Mesendoderm (in vitro differentiated cells): Measurements from ENCODE around the gene TRAF7.

Experiments
- DNase-seq: peaks from one replicate; pipeline ENCODE4 v3.0.0; 2013
- H2AK5ac ChIP-seq: 2 replicates; pipeline ENCODE4 v1.6.1; 2013; ENCODE audit warnings: low read length, inconsistent platforms
- H2BK120ac ChIP-seq: 2 replicates; pipeline ENCODE4 v1.6.1; 2013; ENCODE audit warnings: low read depth, mild to moderate bottlenecking, low read length, moderate library complexity, mixed read lengths
- H2BK15ac ChIP-seq: replicated peaks from 2 replicates; pipeline ENCODE4 v1.6.1; 2013; ENCODE audit warnings: low read depth, mild to moderate bottlenecking, moderate library complexity
- H2BK5ac ChIP-seq: 2 replicates; pipeline ENCODE4 v1.6.1; 2013; ENCODE audit warnings: low read length, inconsistent platforms
- H3K18ac ChIP-seq: 2 replicates; pipeline ENCODE4 v1.6.1; 2013; ENCODE audit warnings: mild to moderate bottlenecking, low read length, mixed read lengths
- H3K23ac ChIP-seq: one replicate; pipeline ENCODE4 v1.6.1; 2013; ENCODE audit warnings: low read length
- H3K27ac ChIP-seq: 2 replicates; pipeline ENCODE4 v1.5.1; 2013; ENCODE audit warnings: low read depth, mild to moderate bottlenecking, inconsistent platforms, low read length, moderate library complexity
- H3K27me3 ChIP-seq: 2 replicates; pipeline ENCODE4 v1.6.1; 2013; ENCODE audit warnings: low read length, control low read depth, mild to moderate bottlenecking, inconsistent platforms; ENCODE audit not compliant: insufficient read depth, poor library complexity
- H3K36me3 ChIP-seq: 2 replicates; pipeline ENCODE4 v1.6.1; 2013; ENCODE audit warnings: low read length, inconsistent platforms; ENCODE audit not compliant: control insufficient read depth, insufficient read depth
- H3K4ac ChIP-seq: one replicate; pipeline ENCODE4 v1.6.1; 2013; ENCODE audit warnings: low read depth, mild to moderate bottlenecking, low read length, moderate library complexity
- H3K4me1 ChIP-seq: 2 replicates; pipeline ENCODE4 v1.6.1; 2013; ENCODE audit warnings: low read depth, low read length, inconsistent platforms; ENCODE audit not compliant: control insufficient read depth
- H3K4me2 ChIP-seq: 2 replicates; pipeline ENCODE4 v1.6.1; 2013; ENCODE audit warnings: low read length
- H3K4me3 ChIP-seq: 2 replicates; pipeline ENCODE4 v1.5.1; 2013; ENCODE audit warnings: mild to moderate bottlenecking, low read length
- H3K56ac ChIP-seq: one replicate; pipeline ENCODE4 v1.6.1; 2013; ENCODE audit warnings: low read length
- H3K79me1 ChIP-seq: 2 replicates; pipeline ENCODE4 v1.6.1; 2013; ENCODE audit warnings: low read length, inconsistent platforms
- H3K79me2 ChIP-seq: 2 replicates; pipeline ENCODE4 v1.6.1; 2013; ENCODE audit warnings: mild to moderate bottlenecking, low read length; ENCODE audit not compliant: control insufficient read depth, insufficient read depth
- H3K9ac ChIP-seq: 2 replicates; pipeline ENCODE4 v1.6.1; 2013; ENCODE audit warnings: low read length, inconsistent platforms
- H4K5ac ChIP-seq: one replicate; pipeline ENCODE4 v1.6.1; 2013; ENCODE audit warnings: low read length
- H4K8ac ChIP-seq: one replicate; pipeline ENCODE4 v1.6.1; 2013; ENCODE audit warnings: low read depth, mild to moderate bottlenecking, control low read depth, low read length, moderate library complexity
- WGBS: extraction: QIAGEN DNeasy Blood & Tissue Kit; methylation state at CpG from one replicate; pipeline ENCODE4 v1.1.7; 2013; ENCODE audit warnings: low lambda C conversion rate, missing lambda C conversion rate; ENCODE audit not compliant: insufficient coverage; ENCODE audit errors: extremely low coverage; 5-methylcytosine and 5-hydroxymethylcytosine counted together

The TRAF7 gene

GRCh38 chr16:2178321-2179106, 22.9 kb downstream of the TRAF7 start:
- no peak overlapping the region for H3K27ac ChIP-seq
- no peak overlapping the region for H3K4me3 ChIP-seq
- H3K27me3 ChIP-seq: no peaks in the 10 kb centered on the region
- peaks cover 13% of the 10 kb centered on the region for H3K36me3 ChIP-seq
- H3K4me2 ChIP-seq: no peak overlapping the region
- H2BK5ac ChIP-seq: no peak overlapping the region
- no peak overlapping the region for H3K18ac ChIP-seq
- no peak overlapping the region for H3K23ac ChIP-seq
- no CpG with 5 or more reads among the region's 106 CpGs for WGBS
- no peaks in the 10 kb centered on the region for H3K79me1 ChIP-seq
- H3K4ac ChIP-seq: no peak overlapping the region
- no peak overlapping the region for H2BK15ac ChIP-seq
- no peak overlapping the region for H2AK5ac ChIP-seq
- no peak overlapping the region for H4K5ac ChIP-seq
- H3K56ac ChIP-seq: no peak overlapping the region
- DNase-seq: peak; percentile 82
- no peak overlapping the region for H2BK120ac ChIP-seq
- H3K9ac ChIP-seq: no peak overlapping the region
- H4K8ac ChIP-seq: no peak overlapping the region
- no peaks in the 10 kb centered on the region for H3K79me2 ChIP-seq
- no peaks in the 10 kb centered on the region for H3K4me1 ChIP-seq

GRCh38 chr16:2179107-2179501, 23.5 kb downstream of the TRAF7 start:
- H3K4me1 ChIP-seq: no peaks in the 10 kb centered on the region
- H2AK5ac ChIP-seq: no peak overlapping the region
- H3K4ac ChIP-seq: no peak overlapping the region
- H3K9ac ChIP-seq: no peak overlapping the region
- no peak overlapping the region for H2BK120ac ChIP-seq
- H3K4me2 ChIP-seq: no peak overlapping the region
- no peak overlapping the region for H4K8ac ChIP-seq
- no peaks in the 10 kb centered on the region for H3K79me1 ChIP-seq
- H3K79me2 ChIP-seq: no peaks in the 10 kb centered on the region
- no CpG with 5 or more reads among the region's 50 CpGs for WGBS
- no peak overlapping the region for H3K27ac ChIP-seq
- no peak overlapping the region for H3K4me3 ChIP-seq
- H3K36me3 ChIP-seq: peaks cover 10% of the 10 kb centered on the region
- H3K27me3 ChIP-seq: no peaks in the 10 kb centered on the region
- no peak overlapping the region for H3K56ac ChIP-seq
- no peak for DNase-seq
- H2BK5ac ChIP-seq: no peak overlapping the region
- H2BK15ac ChIP-seq: no peak overlapping the region
- H4K5ac ChIP-seq: no peak overlapping the region
- no peak overlapping the region for H3K18ac ChIP-seq
- H3K23ac ChIP-seq: no peak overlapping the region

GRCh38 chr16:2179576-2179975, 24.0 kb downstream of the TRAF7 start:
- DNase-seq: no peak
- Histone ChIP-seq H3K79me1 (no peaks in the 10 kb centered on the region), H3K56ac (no peak overlapping the region), H4K5ac (no peak overlapping the region), H3K4me3 (no peak overlapping the region), H3K4me1 (no peaks in the 10 kb centered on the region), H3K23ac (no peak overlapping the region), H2BK120ac (no peak overlapping the region), H3K4me2 (no peak overlapping the region), H3K18ac (no peak overlapping the region), H2AK5ac (no peak overlapping the region), H4K8ac (no peak overlapping the region), H3K9ac (no peak overlapping the region), H3K27me3 (no peaks in the 10 kb centered on the region), H3K79me2 (no peaks in the 10 kb centered on the region), H2BK5ac (no peak overlapping the region), H3K36me3 (peaks cover 8% of the 10 kb centered on the region), H2BK15ac (no peak overlapping the region), H3K27ac (no peak overlapping the region), H3K4ac (no peak overlapping the region)
- WGBS: no CpG with 5 or more reads among the region's 31 CpGs

- Histone ChIP-seq H3K4me2 (no peak overlapping the region), H3K9ac (no peak overlapping the region), H2BK15ac (no peak overlapping the region), H3K4me3 (no peak overlapping the region), H4K5ac (no peak overlapping the region), H2AK5ac (no peak overlapping the region), H2BK5ac (no peak overlapping the region), H3K4ac (no peak overlapping the region), H2BK120ac (no peak overlapping the region), H3K18ac (no peak overlapping the region), H4K8ac (no peak overlapping the region), H3K27me3 (no peaks in the 10 kb centered on the region), H3K27ac (no peak overlapping the region), H3K56ac (no peak overlapping the region), H3K79me2 (no peaks in the 10 kb centered on the region), H3K4me1 (no peaks in the 10 kb centered on the region), H3K36me3 (peaks cover 5% of the 10 kb centered on the region), H3K23ac (no peak overlapping the region), H3K79me1 (no peaks in the 10 kb centered on the region)
- DNase-seq: no peak
- no CpG with 5 or more reads among the region's 43 CpGs for WGBS
Measured at GRCh38 chr16:2180461-2180860, 24.9 kb downstream of the TRAF7 start.

GRCh38 chr16:2180962-2181923, 25.7 kb downstream of the TRAF7 start:
- Histone ChIP-seq H3K56ac (no peak overlapping the region), H3K27ac (no peak overlapping the region), H2BK15ac (no peak overlapping the region), H3K79me1 (no peaks in the 10 kb centered on the region), H3K36me3 (peaks cover 2% of the 10 kb centered on the region), H3K9ac (no peak overlapping the region), H3K4me2 (no peak overlapping the region), H3K79me2 (no peaks in the 10 kb centered on the region), H3K27me3 (no peaks in the 10 kb centered on the region), H3K4ac (no peak overlapping the region), H3K18ac (no peak overlapping the region), H3K23ac (no peak overlapping the region), H2AK5ac (no peak overlapping the region), H3K4me1 (no peaks in the 10 kb centered on the region), H2BK120ac (no peak overlapping the region), H4K8ac (no peak overlapping the region), H4K5ac (no peak overlapping the region), H2BK5ac (no peak overlapping the region), H3K4me3 (no peak overlapping the region)
- no CpG with 5 or more reads among the region's 46 CpGs for WGBS
- no peak for DNase-seq
